ENCODE measurements around the gene PARD3.

DNA sequence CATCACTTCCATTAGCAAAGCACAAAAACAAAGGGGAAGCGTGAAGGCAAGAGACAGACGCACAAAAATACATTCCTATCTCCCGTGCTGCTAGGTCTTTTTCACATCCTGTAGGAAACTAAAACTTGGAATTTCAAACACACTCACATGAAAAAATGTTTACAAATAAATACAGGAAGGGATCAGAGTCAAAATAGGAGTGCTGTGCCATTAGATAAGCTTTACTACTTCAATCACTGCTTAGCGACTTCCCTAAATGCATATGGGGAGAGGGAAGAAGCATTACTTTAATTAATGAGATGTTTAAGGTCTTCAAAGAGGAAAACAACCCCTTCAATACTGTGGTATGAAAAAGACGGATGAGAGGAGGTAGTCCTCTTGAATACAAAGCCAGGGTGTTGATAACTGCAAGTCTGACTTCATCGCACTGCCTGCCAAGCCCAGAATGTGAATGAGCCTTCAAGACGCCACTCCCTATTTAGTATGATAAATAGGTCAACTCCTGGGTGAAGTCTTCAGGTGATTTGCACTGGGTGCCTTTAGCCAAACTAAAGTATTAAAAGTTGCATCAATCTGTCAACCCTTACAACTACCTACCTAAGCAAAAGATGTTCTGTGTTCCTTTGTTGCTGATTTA lies 13.9 kb downstream of the PARD3 start:
- TF ChIP-seq SUZ12 (IDR thresholded peaks at IDR 0.05) (no peak), ELF4 (IDR thresholded peaks at IDR 0.05) (no peak), BHLHE40 (IDR thresholded peaks at IDR 0.05; ENCODE audit: borderline replicate concordance) (no peak), SP1 (IDR thresholded peaks at IDR 0.05) (no peak), ZNF384 (IDR thresholded peaks at IDR 0.05) (no peak), FOXA1 (IDR thresholded peaks at IDR 0.05) (no peak), ARNT (IDR thresholded peaks at IDR 0.05) (no peak), HDGF (IDR thresholded peaks at IDR 0.05; ENCODE audit: borderline replicate concordance) (no peak), LEF1 (IDR thresholded peaks at IDR 0.05; ENCODE audit: borderline replicate concordance) (no peak), FOXK2 (IDR thresholded peaks at IDR 0.05) (no peak), NFRKB (IDR thresholded peaks at IDR 0.05) (no peak), PKNOX1 (IDR thresholded peaks at IDR 0.05) (no peak), FOXM1 (IDR thresholded peaks at IDR 0.05; ENCODE audit: borderline replicate concordance) (no peak)
